GM23338 (cell line): ENCODE results near the gene PRPSAP1. TPM values are rescaled to one million over a fixed set of nuclear protein-coding genes. Genes with fewer than 3 reads are reported as not detected.

ENCODE experiments used
- ATAC-seq: fragments of 200-7000 bp; cut with Tn5 transposase; 3 replicates; pipeline ENCODE4 v1.9.1; 2020
- DNase-seq: peaks from one replicate; pipeline ENCODE4 v3.0.0-alpha.2; 2015; ENCODE audit warnings: low spot score
- H2AFZ ChIP-seq: fragments of 200-600 bp; sonication (generic); 2 replicates; pipeline ENCODE4 v1.8.0; 2016; ENCODE audit warnings: antibody characterized with exemption, mild to moderate bottlenecking, moderate library complexity
- H3F3A ChIP-seq: fragments of 200-600 bp; sonication (generic); replicated peaks from 2 replicates; pipeline ENCODE4 v1.8.0; 2017; ENCODE audit warnings: antibody characterized with exemption, mixed run types, low read depth
- H3K27ac ChIP-seq: fragments of 200-600 bp; sonication (generic); 2 replicates; pipeline ENCODE4 v1.6.1; 2016; ENCODE audit warnings: low read depth
- H3K27me3 ChIP-seq: fragments of 200-600 bp; sonication (generic); 2 replicates; pipeline ENCODE4 v1.8.0; 2016; ENCODE audit warnings: mild to moderate bottlenecking, mixed run types, moderate library complexity; ENCODE audit not compliant: insufficient read depth
- H3K36me3 ChIP-seq: fragments of 200-600 bp; sonication (generic); 2 replicates; pipeline ENCODE4 v1.8.0; 2016; ENCODE audit warnings: mild to moderate bottlenecking; ENCODE audit not compliant: insufficient read depth
- H3K4me1 ChIP-seq: fragments of 200-600 bp; sonication (generic); 2 replicates; pipeline ENCODE4 v1.8.0; 2016; ENCODE audit warnings: mild to moderate bottlenecking, moderate library complexity; ENCODE audit not compliant: insufficient read depth
- H3K4me2 ChIP-seq: fragments of 200-600 bp; sonication (generic); 2 replicates; pipeline ENCODE4 v1.7.1; 2017; ENCODE audit warnings: mixed run types
- H3K4me3 ChIP-seq: fragments of 200-600 bp; sonication (generic); 2 replicates; pipeline ENCODE4 v1.6.1; 2016; ENCODE audit warnings: mixed run types
- H3K79me2 ChIP-seq: fragments of 200-600 bp; sonication (generic); replicated peaks from 2 replicates; pipeline ENCODE4 v1.8.0; 2017; ENCODE audit warnings: mild to moderate bottlenecking; ENCODE audit not compliant: insufficient read depth
- H3K9me2 ChIP-seq: fragments of 200-600 bp; sonication (generic); 2 replicates; pipeline ENCODE4 v1.8.0; 2017; ENCODE audit not compliant: insufficient read depth
- H4K20me1 ChIP-seq: fragments of 200-600 bp; sonication (generic); replicated peaks from 2 replicates; pipeline ENCODE4 v1.8.0; 2017; ENCODE audit warnings: mild to moderate bottlenecking; ENCODE audit not compliant: insufficient read depth
- H3K27ac Mint-ChIP-seq: 2 replicates; pipeline ENCODE4 v1.8.0; 2020; ENCODE audit warnings: inconsistent platforms, mild to moderate bottlenecking, moderate library complexity, mixed read lengths
- H3K27me3 Mint-ChIP-seq: 3 replicates; pipeline ENCODE4 v1.8.0; 2022; ENCODE audit warnings: low read depth, mild to moderate bottlenecking, moderate library complexity, mixed read lengths, inconsistent platforms; ENCODE audit not compliant: insufficient read depth, poor library complexity
- H3K36me3 Mint-ChIP-seq: 3 replicates; pipeline ENCODE4 v1.8.0; 2021; ENCODE audit warnings: low read depth, mild to moderate bottlenecking, inconsistent platforms, moderate library complexity, mixed read lengths
- H3K4me1 Mint-ChIP-seq: 3 replicates; pipeline ENCODE4 v1.8.0; 2020; ENCODE audit warnings: mild to moderate bottlenecking, inconsistent platforms, mixed read lengths
- H3K4me3 Mint-ChIP-seq: 3 replicates; pipeline ENCODE4 v1.8.0; 2021; ENCODE audit warnings: moderate library complexity, mild to moderate bottlenecking, inconsistent platforms, mixed read lengths
- H3K9me3 Mint-ChIP-seq: 3 replicates; pipeline ENCODE4 v1.8.0; 2020; ENCODE audit warnings: moderate library complexity, mild to moderate bottlenecking, inconsistent platforms, mixed read lengths
- CREB1 ChIP-seq: fragments of 250-450 bp; sonication (Bioruptor Pico); IDR thresholded peaks from 2 replicates; pipeline ENCODE4 v1.5.0; 2020; ENCODE audit warnings: low read depth, mild to moderate bottlenecking, moderate library complexity
- EZH2 ChIP-seq: fragments of 200-600 bp; sonication (generic); IDR thresholded peaks from one replicate; pipeline ENCODE4 v1.8.0; 2017; ENCODE audit warnings: antibody characterized with exemption, mild to moderate bottlenecking, low read depth; ENCODE audit not compliant: unreplicated experiment
- POLR2AphosphoS5 ChIP-seq: IDR thresholded peaks from 2 replicates; pipeline ENCODE4 v1.6.1; 2016; ENCODE audit warnings: antibody characterized with exemption, low read depth
- REST ChIP-seq: IDR thresholded peaks from one replicate; pipeline ENCODE4 v1.6.1; 2018; ENCODE audit warnings: antibody characterized with exemption; ENCODE audit not compliant: unreplicated experiment
- ZNF331 ChIP-seq: fragments of 250-450 bp; sonication (Bioruptor Pico); IDR thresholded peaks from 2 replicates; pipeline ENCODE4 v1.5.0; 2020; ENCODE audit warnings: low read depth, mild to moderate bottlenecking, moderate library complexity
- polyA plus RNA-seq: library from polyadenylated mRNA; unstranded; fragments of >200 nt; fragmentation: Nextera tagmentation; extraction: Ambion mirVana; gene quantifications from 2 replicates; pipeline ENCODE4 v1.2.1, GENCODE V29; 2016
- total RNA-seq: library from RNA; depleted of rRNA; stranded (reverse); fragments of >200 nt; shearing (Covaris generic); gene quantifications from 2 replicates; pipeline ENCODE4 v1.2.3, GENCODE V29; 2014
- TF ChIP-seq, protein P1 (sequence below), 2 experiments: fragments of 200-600 bp in 1 of 2; sonication (generic) in 1 of 2; conservative IDR thresholded peaks; 2 replicates each; pipeline versions ENCODE4 v1.5.1 to v1.6.1; 2016 to 2017; ENCODE audit warnings: antibody characterized with exemption in 2 of 2, low read depth in 2 of 2, mild to moderate bottlenecking in 2 of 2, moderate library complexity in 1 of 2

PRPSAP1 gene
- total and polyA plus RNA-seq, 2 experiments from 2014 or later = 39.5 to 58.8 TPM

- no peak for TF ChIP-seq ZNF331 (CRISPR knock-in tag)
- TF ChIP-seq, protein P1, sequence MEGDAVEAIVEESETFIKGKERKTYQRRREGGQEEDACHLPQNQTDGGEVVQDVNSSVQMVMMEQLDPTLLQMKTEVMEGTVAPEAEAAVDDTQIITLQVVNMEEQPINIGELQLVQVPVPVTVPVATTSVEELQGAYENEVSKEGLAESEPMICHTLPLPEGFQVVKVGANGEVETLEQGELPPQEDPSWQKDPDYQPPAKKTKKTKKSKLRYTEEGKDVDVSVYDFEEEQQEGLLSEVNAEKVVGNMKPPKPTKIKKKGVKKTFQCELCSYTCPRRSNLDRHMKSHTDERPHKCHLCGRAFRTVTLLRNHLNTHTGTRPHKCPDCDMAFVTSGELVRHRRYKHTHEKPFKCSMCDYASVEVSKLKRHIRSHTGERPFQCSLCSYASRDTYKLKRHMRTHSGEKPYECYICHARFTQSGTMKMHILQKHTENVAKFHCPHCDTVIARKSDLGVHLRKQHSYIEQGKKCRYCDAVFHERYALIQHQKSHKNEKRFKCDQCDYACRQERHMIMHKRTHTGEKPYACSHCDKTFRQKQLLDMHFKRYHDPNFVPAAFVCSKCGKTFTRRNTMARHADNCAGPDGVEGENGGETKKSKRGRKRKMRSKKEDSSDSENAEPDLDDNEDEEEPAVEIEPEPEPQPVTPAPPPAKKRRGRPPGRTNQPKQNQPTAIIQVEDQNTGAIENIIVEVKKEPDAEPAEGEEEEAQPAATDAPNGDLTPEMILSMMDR (conservative IDR thresholded peaks at IDR 0.05; ENCODE audit: low read depth in 2 of 2) = no peak
These were observed 88.0 kb downstream of the PRPSAP1 start (continued) for GRCh38 chr17:76265624-76266243.

DNA sequence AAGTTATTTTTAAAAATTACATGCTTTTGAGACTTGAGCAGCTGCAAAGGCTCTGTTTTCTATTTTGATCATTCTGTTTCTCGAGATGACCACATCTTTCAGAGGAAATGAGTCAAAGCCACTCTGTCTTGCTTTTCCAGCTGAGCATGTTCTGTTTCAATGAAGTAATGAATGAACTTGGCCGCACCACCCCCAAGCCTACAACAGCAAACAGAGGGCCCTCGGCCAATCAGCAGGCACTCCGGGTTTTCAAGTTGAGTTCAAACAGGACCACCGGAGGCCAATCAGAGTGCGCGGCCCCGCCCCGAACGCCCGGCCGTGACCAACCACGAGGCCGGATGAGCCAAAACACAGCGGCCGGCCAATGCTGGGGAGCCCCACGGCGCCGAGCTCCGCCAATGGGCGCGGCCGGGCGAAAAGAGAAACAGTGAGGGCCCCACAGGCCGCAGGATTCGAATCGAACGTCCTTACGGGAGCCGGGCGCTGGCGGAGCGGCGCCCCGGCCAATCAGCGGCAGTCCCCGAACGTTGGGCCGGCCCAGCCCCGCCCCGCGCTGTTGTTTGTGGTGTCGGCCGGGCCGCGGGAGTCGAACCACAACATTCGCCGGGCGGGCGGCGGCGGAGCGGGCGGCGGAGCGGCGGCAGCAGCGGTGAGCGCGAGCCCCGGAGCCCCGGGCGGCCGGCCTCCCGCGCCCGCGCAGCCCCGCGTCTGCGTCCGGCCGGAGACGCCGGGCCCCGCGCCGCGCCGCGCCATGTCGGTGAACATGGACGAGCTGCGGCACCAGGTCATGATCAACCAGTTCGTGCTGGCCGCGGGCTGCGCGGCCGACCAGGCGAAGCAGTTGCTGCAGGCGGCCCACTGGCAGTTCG is 88.7 kb downstream of the PRPSAP1 start, which contains the start of gene UBALD2:
Gene UBALD2, plus strand, starts transcription at position 594 of the 869 bp plus-strand sequence. Its CDS starts 158 bp downstream, at position 752.
- peak; percentile 99 for DNase-seq
- H3K27me3 Mint-ChIP-seq = peaks cover 14% of the 10 kb centered on the region
- no peak for TF ChIP-seq EZH2
- TF ChIP-seq CREB1 = peak; percentile 64
- TF ChIP-seq POLR2AphosphoS5 = peak; percentile 34; the same call in 1 of the 2 replicates
- no peak for TF ChIP-seq REST
- H3K27ac ChIP-seq = 0 out of 2 replicates have a peak within 1 kb of the TSS, but pooled peaks have one; percentile 22
- peaks cover 21% of the 10 kb centered on the region for H3K79me2 ChIP-seq
- H3K27ac Mint-ChIP-seq = peak within 1 kb of the TSS; percentile 96
- no peaks in the 10 kb centered on the region for H3K9me2 ChIP-seq
- peaks cover 46% of the 10 kb centered on the region for H3K4me1 Mint-ChIP-seq
- H3F3A ChIP-seq = 0 out of 2 replicates have a peak, but pooled peaks cover 5% of the 10 kb centered on the region
- H3K36me3 ChIP-seq = no peaks in the 10 kb centered on the region
- H3K4me1 ChIP-seq = peaks cover 22% of the 10 kb centered on the region; the same call in 1 of the 2 replicates
- H3K27me3 ChIP-seq = no peaks in the 10 kb centered on the region
- ATAC-seq = peak; percentile 90
- H4K20me1 ChIP-seq = no peaks in the 10 kb centered on the region
- H3K36me3 Mint-ChIP-seq = peaks cover 10% of the 10 kb centered on the region; the same call in 2 of the 3 replicates
- H3K4me3 Mint-ChIP-seq = peak within 1 kb of the TSS; percentile 84
- H2AFZ ChIP-seq = no peak within 1 kb of the TSS
- peak within 1 kb of the TSS; percentile 84 for H3K4me2 ChIP-seq
- H3K4me3 ChIP-seq = peak within 1 kb of the TSS; percentile 89
- H3K9me3 Mint-ChIP-seq = no peaks in the 10 kb centered on the region
